GF-D8 (cell line): ENCODE measurements around the gene ISG20L2.

Experiments
- DNase-seq: peaks from one replicate; lab custom pipeline; 2025; lab: John Stamatoyannopoulos, UW

Gene ISG20L2

DNA sequence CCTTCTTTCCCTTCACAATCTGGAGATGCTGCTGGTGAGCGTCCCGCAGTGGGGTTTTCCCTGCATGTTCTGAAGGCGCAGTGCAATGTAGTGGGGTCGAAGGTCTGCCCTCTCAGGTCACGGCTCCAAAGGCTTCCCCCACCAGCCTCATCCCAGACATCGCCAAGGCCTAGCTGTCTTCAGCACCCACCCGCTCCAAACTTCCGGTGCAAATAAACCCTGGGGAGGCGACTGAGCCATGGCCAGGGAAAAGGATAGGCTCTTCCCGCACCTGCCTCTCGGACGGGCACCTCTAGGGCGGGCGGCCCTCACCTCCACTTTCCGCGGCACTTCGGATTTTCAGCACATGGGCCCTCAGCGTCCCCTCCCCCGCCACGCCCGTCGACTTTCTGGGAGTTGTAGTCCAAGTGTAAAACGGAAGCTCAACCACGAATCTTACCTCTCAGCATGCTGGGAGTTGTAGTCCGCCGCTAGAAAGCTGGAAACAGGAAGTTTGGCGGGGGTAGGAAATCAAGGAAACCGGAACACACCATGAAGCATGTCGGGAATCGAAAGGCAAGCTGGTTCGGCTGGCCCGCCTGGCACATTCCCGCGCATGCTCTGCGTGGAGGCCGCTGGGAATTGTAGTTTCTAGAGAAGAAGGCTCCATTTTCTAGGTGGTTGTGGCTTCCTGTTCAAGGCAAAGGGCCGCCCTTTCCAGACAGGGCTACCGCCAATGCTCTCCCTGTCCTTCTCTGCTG, 12.3 kb upstream of the ISG20L2 start, which contains the start of gene MRPL24:
Gene MRPL24, minus strand, starts transcription at position 348 of the 740 bp plus-strand sequence. CDS start 2,384 bp downstream, outside the sequence.
- DNase-seq: peak; percentile 99

DNA sequence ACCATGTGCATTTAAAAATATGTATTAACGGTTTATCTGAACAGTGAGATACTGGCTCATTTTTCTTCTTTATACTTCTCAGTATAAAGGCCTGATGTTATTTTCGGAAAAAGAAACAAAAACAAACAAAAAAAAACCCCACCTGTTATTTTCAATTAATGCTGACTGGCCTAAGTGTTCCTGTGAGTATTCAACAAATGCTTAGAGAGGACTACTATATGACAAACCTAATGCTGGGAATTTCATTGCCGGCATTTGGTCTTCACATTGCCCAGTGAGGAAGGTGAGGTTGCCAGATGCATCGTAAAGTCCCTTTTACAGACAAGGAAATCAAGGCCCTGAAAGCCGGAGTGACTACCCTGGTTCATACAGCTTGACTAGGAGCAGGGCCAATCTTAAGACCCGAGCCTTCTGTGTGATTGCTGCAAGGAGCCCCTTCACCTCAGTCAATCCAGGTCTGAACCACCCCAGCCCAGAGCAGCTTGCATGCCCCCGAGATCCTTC, 11.7 kb upstream of the ISG20L2 start:
- DNase-seq: no peak

GRCh38 chr1:156738916-156739315, 10.3 kb upstream of the ISG20L2 start:
- no peak for DNase-seq

- no peak for DNase-seq
These were observed 9.8 kb upstream of the ISG20L2 start for GRCh38 chr1:156738407-156738806.

GRCh38 chr1:156733989-156734584, 5.5 kb upstream of the ISG20L2 start:
- DNase-seq: no peak

GRCh38 chr1:156727926-156728598, 504 bp downstream of the ISG20L2 start, which contains the start of gene METTL25B:
METTL25B (plus strand) TSS chr1:156728469; CDS start chr1:156729105, 636 bp downstream.
- DNase-seq: no peak

- no peak for DNase-seq
These were observed 1.1 kb downstream of the ISG20L2 start for GRCh38 chr1:156727492-156727891.

DNA sequence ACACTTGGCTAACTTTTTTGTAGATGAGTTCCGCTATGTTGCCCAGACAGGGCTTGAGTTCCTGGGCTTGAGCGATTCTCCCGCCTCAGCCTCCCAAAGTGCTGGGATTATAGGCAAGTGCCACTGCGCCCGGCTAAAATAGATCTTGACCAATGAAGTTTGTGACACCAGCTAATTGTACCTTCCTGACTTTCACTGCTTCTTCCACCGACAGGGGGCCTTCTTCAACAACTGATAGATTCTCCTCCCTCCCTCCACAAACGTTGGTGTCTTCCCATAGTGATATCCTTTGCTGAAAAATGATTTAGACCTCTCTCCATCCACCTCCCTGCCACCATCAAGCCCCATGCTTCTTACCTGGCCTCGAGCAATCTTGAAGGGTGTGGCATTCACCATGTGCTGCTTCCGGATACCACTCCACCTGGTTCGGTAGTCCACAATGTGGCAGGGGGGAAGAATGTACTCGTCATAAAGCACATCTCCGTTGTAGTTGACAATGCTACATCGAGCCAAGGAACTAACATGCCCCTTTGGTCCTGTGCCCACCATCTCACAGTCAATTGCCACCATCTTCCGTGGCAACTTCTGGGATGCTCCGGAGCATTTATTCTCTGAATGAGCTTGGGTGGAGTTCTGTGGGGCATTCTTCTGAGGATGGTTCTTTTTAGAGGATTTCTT, 1.9 kb downstream of the ISG20L2 start:
- peak; percentile 60 for DNase-seq

- peak; percentile 77 for DNase-seq
These were observed 2.8 kb downstream of the ISG20L2 start for GRCh38 chr1:156725683-156726280.

GRCh38 chr1:156721535-156721934, 7.0 kb downstream of the ISG20L2 start:
- DNase-seq: no peak

DNA sequence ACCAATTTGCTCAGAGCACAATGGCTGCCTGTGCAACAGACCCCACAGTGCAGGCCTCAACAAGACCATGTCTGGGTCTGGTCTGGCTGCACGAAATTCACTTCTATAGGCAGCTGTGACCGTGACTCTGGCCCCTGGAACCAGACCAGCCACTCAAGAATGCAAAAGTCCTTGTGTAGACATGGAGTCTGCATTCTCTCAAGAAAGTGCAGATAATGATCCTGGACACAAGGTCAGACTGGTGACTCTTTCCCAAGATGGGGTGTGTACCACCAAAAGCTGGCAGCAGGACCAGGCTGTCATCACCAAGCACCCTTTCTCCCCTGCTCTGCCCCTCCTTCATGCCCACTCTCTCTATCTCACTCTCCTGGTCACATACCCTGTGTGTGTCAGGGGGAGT, 7.4 kb downstream of the ISG20L2 start:
- DNase-seq: no peak

DNA sequence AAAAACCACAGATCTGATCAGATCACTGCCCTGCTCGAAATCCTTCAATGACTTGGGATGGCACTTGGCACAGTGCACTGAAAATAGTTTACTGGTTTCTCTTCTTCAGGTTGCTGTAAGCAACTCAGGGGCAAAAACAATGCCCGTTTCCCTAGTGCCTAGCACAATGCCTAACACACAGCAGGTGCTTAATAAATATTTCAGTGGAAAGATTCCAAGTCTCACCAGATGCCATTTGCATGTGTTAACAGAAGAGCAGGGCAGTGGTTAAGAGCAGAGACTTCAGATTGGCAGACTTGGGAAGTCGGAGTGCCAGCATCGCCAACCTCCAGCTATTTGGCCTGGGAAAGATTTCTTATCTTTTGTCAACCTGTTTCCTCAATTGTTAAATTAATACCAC, 11.2 kb downstream of the ISG20L2 start:
- no peak for DNase-seq

DNA sequence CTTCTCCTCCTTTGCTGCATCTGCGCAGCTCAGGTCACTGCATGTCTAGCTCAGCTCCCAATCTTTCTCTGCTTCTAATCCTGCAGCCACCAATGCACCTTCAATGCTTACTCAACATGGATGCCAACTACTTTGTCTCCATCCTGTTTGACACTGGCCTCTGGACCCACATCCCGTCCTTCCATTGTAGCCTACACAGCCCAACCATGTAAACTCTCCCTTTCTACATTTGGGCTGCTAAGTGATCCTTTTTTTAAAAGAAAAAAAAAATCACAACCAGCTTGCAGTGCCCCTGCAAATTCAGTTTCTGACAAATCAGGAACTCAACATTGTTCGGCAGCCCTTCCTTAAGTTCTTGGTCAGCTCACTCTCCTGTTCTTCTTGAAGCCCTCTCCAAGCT, 13.7 kb downstream of the ISG20L2 start:
- DNase-seq: no peak

DNA sequence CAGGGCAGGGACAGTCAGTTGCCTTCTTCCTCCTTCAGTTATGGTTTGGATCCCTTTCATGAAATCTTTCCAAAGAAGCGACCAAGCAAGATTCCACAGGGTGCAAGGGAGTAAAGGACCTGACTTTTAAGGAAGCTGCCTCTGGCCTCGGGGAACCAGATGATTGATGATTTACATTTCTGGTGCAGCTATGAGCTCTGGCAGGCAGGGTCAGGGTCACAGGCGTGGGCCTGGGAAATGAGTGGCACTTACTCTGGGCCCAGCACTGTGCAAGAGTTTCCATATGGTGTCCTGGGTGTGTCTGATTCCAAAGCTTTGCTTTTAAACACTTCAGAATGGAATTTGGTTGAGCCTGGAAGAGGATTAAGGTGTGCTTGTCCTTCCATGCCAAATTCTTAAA, 15.9 kb downstream of the ISG20L2 start:
- no peak for DNase-seq

- no peak for DNase-seq
These were observed 17.4 kb downstream of the ISG20L2 start for GRCh38 chr1:156711011-156711817.

GRCh38 chr1:156709757-156710489, 18.6 kb downstream of the ISG20L2 start:
- DNase-seq: no peak

GRCh38 chr1:156709031-156709430, 19.5 kb downstream of the ISG20L2 start:
- DNase-seq: no peak

DNA sequence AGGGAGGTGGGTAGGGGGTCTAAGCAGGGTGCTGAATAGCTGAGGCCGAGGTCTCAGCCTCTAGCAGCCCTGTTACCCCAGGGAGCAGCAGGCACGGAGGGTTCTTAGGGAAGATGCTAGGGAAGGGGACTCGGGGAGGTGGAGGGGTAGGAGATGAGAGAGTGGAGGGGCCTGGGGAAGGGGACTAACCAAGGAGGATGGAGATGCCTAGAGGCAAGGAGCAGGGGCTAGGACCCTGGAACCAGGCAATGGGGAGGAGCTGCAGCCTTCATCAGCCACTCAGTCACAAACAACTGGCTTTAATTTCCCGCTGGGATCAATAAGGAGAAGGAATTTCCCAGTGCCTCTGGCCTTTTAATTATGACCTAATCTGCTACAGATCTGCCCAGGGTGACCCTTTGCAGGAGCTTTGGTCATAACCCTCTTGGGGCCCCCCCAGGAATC, 20.3 kb downstream of the ISG20L2 start:
- no peak for DNase-seq

DNA sequence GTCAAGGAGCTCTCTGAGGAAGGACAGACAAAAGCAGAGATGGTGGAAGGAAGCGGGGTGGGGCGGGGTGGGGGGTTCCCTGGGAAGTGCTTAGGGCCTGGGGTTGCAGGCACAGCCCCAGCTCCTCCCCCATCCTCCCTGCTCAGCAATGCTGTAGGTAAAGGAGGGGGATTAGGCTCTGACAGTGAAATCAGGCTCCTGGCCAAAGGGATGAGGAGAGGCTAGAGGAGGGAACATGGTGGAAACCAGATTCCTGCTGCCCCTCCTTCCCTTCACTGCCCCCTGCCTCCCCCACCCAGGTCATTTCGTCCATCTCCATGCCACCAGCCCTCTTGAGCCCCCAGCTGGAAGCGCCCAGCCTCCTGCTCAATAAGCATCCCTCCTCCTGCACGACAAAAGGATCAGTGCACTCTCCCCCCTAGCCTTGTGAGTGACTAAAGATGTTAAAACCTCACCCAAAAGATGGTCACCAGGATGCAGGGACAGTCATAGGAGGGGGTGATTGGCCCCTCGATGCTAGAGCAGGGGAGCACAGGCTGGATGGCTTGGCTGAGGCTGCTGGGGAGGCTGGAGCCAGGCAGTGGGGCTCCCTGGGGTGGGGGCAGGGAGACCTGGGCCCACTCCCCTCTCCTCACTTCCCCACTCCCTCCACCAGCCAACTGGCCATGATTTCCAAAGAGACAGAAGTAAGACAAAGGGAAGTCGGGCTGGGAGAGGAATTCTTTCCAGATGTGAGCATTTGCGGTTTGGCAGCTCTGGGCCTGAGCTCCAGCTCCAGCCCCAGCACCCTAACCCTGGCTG, 20.9 kb downstream of the ISG20L2 start:
- DNase-seq: no peak
